ENCODE results near the gene IL31RA.

The IL31RA gene

GRCh38 chr5:55899344-55899743, 48.2 kb downstream of the IL31RA start:
- Histone ChIP-seq H3K36me3 (ENCODE audit: insufficient read depth, low read length) (no peaks in the 10 kb centered on the region), H3K4me1 (ENCODE audit: insufficient read depth, low read length) (no peaks in the 10 kb centered on the region), H3K4me3 (ENCODE audit: low read depth in 1 of 2, low read length in 2 of 2) (no peak overlapping the region), H4K20me1 (ENCODE audit: insufficient read depth, low read length) (no peaks in the 10 kb centered on the region), H3K9ac (ENCODE audit: low read depth, low read length) (no peak overlapping the region), H2AFZ (ENCODE audit: low read depth, low read length) (no peak overlapping the region), H3K79me2 (ENCODE audit: insufficient read depth, low read length) (no peaks in the 10 kb centered on the region), H3K27me3 (ENCODE audit: insufficient read depth, low read length, poor library complexity) (no peaks in the 10 kb centered on the region), H3K27ac (ENCODE audit: low read length) (no peak overlapping the region), H3K4me2 (ENCODE audit: insufficient read depth, low read length) (no peak overlapping the region), H3K9me3 (ENCODE audit: insufficient read depth, low read length, severe bottlenecking) (no peaks in the 10 kb centered on the region)
- ATAC-seq (ENCODE audit: insufficient read depth, low read depth) (no peak), DNase-seq (no peak)
- no peak for TF ChIP-seq EZH2 (IDR thresholded peaks at IDR 0.05; ENCODE audit: borderline replicate concordance, low read depth, low read length, severe bottlenecking)
- no peak for TF ChIP-seq CTCF (IDR thresholded peaks at IDR 0.05; ENCODE audit: borderline replicate concordance, extremely low read depth, low read length, poor library complexity, severe bottlenecking)

GRCh38 chr5:55900068-55900467, 48.9 kb downstream of the IL31RA start:
- H3K9me3 ChIP-seq (ENCODE audit: insufficient read depth, low read length, severe bottlenecking), result no peaks in the 10 kb centered on the region
- no peaks in the 10 kb centered on the region for H3K79me2 ChIP-seq (ENCODE audit: insufficient read depth, low read length)
- H3K27ac ChIP-seq (ENCODE audit: low read length), result no peak overlapping the region
- H3K4me3 ChIP-seq (ENCODE audit: low read depth in 1 of 2, low read length in 2 of 2), result no peak overlapping the region
- no peaks in the 10 kb centered on the region for H3K27me3 ChIP-seq (ENCODE audit: insufficient read depth, low read length, poor library complexity)
- ATAC-seq (ENCODE audit: insufficient read depth, low read depth), result no peak
- no peak overlapping the region for H2AFZ ChIP-seq (ENCODE audit: low read depth, low read length)
- no peaks in the 10 kb centered on the region for H3K4me1 ChIP-seq (ENCODE audit: insufficient read depth, low read length)
- no peak for DNase-seq
- H3K36me3 ChIP-seq (ENCODE audit: insufficient read depth, low read length), result no peaks in the 10 kb centered on the region
- H3K4me2 ChIP-seq (ENCODE audit: insufficient read depth, low read length), result no peak overlapping the region
- no peak overlapping the region for H3K9ac ChIP-seq (ENCODE audit: low read depth, low read length)
- TF ChIP-seq EZH2 (IDR thresholded peaks at IDR 0.05; ENCODE audit: borderline replicate concordance, low read depth, low read length, severe bottlenecking) (no peak), CTCF (IDR thresholded peaks at IDR 0.05; ENCODE audit: borderline replicate concordance, extremely low read depth, low read length, poor library complexity, severe bottlenecking) (no peak)
- no peaks in the 10 kb centered on the region for H4K20me1 ChIP-seq (ENCODE audit: insufficient read depth, low read length)

- H4K20me1 ChIP-seq (ENCODE audit: insufficient read depth, low read length), result no peaks in the 10 kb centered on the region
- H3K9ac ChIP-seq (ENCODE audit: low read depth, low read length), result no peak overlapping the region
- no peaks in the 10 kb centered on the region for H3K27me3 ChIP-seq (ENCODE audit: insufficient read depth, low read length, poor library complexity)
- no peak overlapping the region for H3K4me2 ChIP-seq (ENCODE audit: insufficient read depth, low read length)
- no peaks in the 10 kb centered on the region for H3K36me3 ChIP-seq (ENCODE audit: insufficient read depth, low read length)
- H2AFZ ChIP-seq (ENCODE audit: low read depth, low read length), result no peak overlapping the region
- no peaks in the 10 kb centered on the region for H3K4me1 ChIP-seq (ENCODE audit: insufficient read depth, low read length)
- H3K9me3 ChIP-seq (ENCODE audit: insufficient read depth, low read length, severe bottlenecking), result no peaks in the 10 kb centered on the region
- H3K27ac ChIP-seq (ENCODE audit: low read length), result no peak overlapping the region
- no peak overlapping the region for H3K4me3 ChIP-seq (ENCODE audit: low read depth in 1 of 2, low read length in 2 of 2)
- H3K79me2 ChIP-seq (ENCODE audit: insufficient read depth, low read length), result no peaks in the 10 kb centered on the region
- TF ChIP-seq CTCF (IDR thresholded peaks at IDR 0.05; ENCODE audit: borderline replicate concordance, extremely low read depth, low read length, poor library complexity, severe bottlenecking) (no peak), EZH2 (IDR thresholded peaks at IDR 0.05; ENCODE audit: borderline replicate concordance, low read depth, low read length, severe bottlenecking) (no peak)
- DNase-seq (no peak), ATAC-seq (ENCODE audit: insufficient read depth, low read depth) (no peak)
Observed at GRCh38 chr5:55900776-55901175, 49.6 kb downstream of the IL31RA start.

- no peak for TF ChIP-seq EZH2 (IDR thresholded peaks at IDR 0.05; ENCODE audit: borderline replicate concordance, low read depth, low read length, severe bottlenecking)
- TF ChIP-seq CTCF (IDR thresholded peaks at IDR 0.05; ENCODE audit: borderline replicate concordance, extremely low read depth, low read length, poor library complexity, severe bottlenecking), result no peak
- no peaks in the 10 kb centered on the region for H3K4me1 ChIP-seq (ENCODE audit: insufficient read depth, low read length)
- H3K4me2 ChIP-seq (ENCODE audit: insufficient read depth, low read length), result no peak overlapping the region
- no peak for DNase-seq
- no peaks in the 10 kb centered on the region for H3K27me3 ChIP-seq (ENCODE audit: insufficient read depth, low read length, poor library complexity)
- H3K9me3 ChIP-seq (ENCODE audit: insufficient read depth, low read length, severe bottlenecking), result no peaks in the 10 kb centered on the region
- no peak overlapping the region for H3K27ac ChIP-seq (ENCODE audit: low read length)
- no peaks in the 10 kb centered on the region for H3K79me2 ChIP-seq (ENCODE audit: insufficient read depth, low read length)
- no peak overlapping the region for H2AFZ ChIP-seq (ENCODE audit: low read depth, low read length)
- no peak for ATAC-seq (ENCODE audit: insufficient read depth, low read depth)
- no peak overlapping the region for H3K4me3 ChIP-seq (ENCODE audit: low read depth in 1 of 2, low read length in 2 of 2)
- H4K20me1 ChIP-seq (ENCODE audit: insufficient read depth, low read length), result no peaks in the 10 kb centered on the region
- H3K9ac ChIP-seq (ENCODE audit: low read depth, low read length), result no peak overlapping the region
- no peaks in the 10 kb centered on the region for H3K36me3 ChIP-seq (ENCODE audit: insufficient read depth, low read length)
Observed at GRCh38 chr5:55902696-55903095, 51.5 kb downstream of the IL31RA start.

Measured in DND-41 (cell line).